CD4-positive, alpha-beta T cell treated with Interleukin-6 for 4 hours (primary cell): ENCODE data around the gene SPHKAP.
"Not testable (repeated sequence)": the region's sequence is repeated elsewhere in the genome, so short reads cannot be mapped to it uniquely, and the experiment has no call there.

ENCODE experiments used
- DNase-seq: peaks from one replicate; pipeline ENCODE4 v3.0.0-alpha.2; 2020; ENCODE audit warnings: mixed read lengths

SPHKAP gene

DNA sequence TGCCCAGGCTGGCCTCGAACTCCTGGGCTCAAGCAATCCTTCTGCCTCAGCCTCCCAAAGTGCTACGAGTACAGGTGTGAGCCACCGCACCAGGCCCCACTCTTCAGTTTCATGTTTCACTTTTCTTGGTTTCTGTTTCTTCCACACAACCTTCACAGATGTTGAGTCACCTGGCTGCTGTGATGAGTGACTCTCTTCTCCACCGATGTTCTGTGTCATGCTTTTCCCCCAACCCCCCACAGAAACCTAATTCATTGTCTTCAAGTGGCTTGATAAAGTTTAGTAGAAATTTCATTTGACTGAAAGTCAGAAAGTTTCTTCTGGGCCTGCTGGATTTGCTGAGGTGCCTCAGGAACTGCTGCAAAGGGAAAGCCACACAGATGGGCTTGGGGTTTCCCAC lies 78.5 kb downstream of the SPHKAP start:
- DNase-seq: no peak

GRCh38 chr2:228094377-228094921 lies 87.0 kb downstream of the SPHKAP start:
- DNase-seq: no peak

GRCh38 chr2:228092056-228092455 lies 89.4 kb downstream of the SPHKAP start:
- DNase-seq: no peak

- DNase-seq: no peak
These were observed 94.9 kb downstream of the SPHKAP start for GRCh38 chr2:228086561-228086960.

- DNase-seq: no peak
These were observed 96.8 kb downstream of the SPHKAP start for GRCh38 chr2:228084717-228085116.

DNA sequence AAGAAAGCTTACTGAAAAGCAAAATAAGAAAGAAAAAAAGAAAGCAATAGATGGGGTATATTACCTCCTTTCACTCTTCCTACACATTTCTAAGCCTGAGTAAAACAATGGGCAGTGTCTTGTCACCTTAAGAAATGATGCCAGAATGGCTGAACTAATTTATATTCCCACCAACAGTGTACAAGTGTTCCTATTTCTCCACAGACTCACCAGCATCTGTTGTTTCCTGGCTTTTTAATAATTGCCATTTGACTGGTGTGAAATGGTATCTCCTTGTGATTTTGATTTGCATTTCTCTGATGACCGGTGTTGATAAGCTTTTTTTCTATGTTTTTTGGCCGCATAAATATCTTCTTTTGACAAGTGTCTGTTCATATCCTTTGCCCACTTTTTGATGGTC lies 98.4 kb downstream of the SPHKAP start:
- DNase-seq: no peak

DNA sequence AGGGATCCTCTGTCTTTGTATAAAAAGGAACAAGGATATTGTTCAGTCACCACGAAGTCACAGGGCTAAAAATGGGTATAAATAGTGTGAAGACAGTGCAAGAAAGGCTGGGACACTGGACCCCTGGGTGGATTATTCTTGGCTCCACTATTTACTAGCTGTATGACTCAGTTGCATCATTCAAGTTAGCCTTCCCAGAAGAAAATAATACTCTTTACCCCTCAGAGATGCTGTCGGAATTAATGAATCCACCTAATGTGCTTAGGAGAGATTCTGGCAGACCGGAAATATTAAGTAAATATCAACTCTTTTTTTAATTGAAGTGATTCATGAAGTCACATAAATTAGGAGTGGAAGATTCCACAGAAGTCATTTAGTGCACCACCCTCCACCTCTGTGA lies 98.9 kb downstream of the SPHKAP start:
- no peak for DNase-seq

DNA sequence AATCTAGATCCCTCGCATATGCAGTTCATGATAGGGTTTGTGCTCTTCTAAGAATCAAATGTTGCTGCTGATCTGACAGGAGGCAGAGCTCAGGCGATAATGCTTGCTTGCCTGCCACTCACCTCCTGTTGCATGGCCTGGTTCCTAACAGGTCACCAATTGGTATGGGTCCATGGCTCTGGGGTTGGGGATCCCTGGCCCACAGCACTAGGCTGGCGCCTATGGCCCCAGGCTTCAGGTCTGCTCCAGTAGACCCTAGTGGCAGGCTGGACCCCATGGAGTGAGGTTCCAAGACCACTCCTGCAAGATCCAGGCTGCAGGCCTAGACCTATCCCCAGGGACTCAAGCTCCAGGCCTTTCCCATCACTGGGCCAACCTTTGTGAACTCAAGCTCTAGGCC lies 102.3 kb downstream of the SPHKAP start:
- no peak for DNase-seq

GRCh38 chr2:228076695-228077094 lies 104.8 kb downstream of the SPHKAP start:
- not testable (repeated sequence) for DNase-seq

GRCh38 chr2:228072669-228073068 lies 108.8 kb downstream of the SPHKAP start:
- DNase-seq: no peak

DNA sequence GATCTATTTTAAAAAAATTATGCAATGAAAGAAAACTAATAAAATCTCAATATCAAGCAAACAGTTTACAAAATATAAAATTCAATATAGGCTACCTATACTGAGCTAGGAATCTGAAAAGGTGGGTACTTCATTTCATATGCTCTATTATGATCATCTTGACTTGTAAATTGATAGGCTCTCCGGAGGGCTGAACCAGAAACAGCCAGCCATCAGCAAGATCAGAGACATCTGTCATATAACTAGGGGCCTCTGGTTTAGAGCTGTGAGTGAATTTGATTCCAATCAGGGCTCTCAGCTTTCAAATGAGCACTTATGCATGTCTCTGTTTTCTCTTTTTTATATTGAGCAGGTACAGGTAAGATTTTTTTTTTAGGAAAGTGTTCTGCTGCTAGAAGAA lies 114.2 kb downstream of the SPHKAP start:
- DNase-seq: no peak

DNA sequence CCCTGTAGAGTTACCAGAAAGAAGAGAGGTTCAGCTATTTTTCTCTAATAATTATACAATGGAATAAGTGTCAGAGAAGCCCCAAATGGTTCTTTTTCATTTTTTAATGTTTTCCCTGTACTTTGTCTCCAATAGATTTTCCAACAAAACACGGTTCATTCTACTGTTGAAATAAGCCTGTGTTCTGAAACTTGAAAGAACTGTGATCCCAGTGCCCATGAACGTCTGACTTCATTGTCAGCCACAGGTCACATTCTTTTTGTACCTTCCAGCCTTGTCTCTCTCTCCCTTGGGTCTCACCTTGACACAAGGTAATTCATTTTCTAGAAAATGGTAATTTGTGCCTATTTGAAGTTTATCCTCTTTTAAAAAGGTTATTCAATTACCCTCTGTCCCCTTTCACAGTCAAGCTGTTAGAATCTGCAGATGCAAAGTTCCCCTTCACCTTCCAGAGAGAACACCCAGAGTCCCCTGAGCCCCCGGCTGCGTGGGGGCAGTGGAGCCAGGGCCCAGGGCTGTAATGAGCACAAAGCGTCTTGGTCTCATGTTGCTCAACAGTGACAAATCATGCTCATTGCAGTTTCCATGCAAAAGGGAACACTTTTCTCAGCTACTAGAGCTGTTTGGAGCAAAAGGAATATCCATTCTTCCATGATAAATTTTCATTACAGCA lies 115.2 kb downstream of the SPHKAP start:
- DNase-seq: no peak

DNA sequence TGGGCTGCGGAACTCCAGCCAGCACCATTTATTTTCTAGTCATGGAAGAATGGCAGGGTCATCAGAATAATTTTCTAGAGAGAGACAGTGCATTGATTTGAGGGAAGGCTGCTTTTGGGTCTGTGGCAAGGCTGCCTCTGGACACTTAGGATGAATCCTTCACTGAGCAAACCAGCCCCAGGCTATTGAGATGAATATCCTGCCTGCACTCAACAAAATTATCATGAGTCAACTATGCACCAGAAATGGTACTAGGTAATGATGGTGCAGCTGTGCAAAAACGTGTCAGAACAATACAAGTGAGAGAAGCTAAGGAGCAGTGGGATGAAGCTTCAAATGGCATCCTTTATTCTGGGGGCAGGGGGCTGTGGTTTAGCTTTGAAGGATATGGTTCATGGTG lies 115.8 kb downstream of the SPHKAP start:
- DNase-seq: no peak

DNA sequence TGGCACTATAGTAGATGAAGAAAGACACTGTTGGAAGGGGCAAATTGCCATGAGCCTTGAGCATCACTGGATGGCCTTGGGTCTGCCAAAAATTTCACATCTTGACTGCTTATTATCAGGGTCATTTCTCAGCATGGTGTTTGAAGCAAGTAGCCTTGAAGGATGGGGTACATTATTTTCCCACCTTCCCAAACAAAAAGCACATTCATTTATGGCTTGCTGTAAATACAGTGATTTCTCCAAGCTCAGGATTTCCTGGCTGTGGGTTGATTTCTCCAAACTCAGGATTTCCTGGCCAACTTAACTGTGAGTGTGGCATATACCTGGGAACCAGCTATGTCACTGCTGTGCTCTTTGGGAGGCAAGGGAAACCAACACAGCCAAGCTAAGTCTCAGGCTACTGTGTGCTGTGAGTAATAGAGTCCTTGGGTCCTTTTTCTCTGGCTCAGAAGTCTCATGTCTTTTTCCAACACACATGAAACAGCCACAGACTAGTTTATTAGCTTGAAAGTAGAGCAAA lies 116.6 kb downstream of the SPHKAP start:
- no peak for DNase-seq

GRCh38 chr2:228064024-228064423 lies 117.5 kb downstream of the SPHKAP start:
- DNase-seq: no peak

GRCh38 chr2:228063558-228063957 lies 117.9 kb downstream of the SPHKAP start:
- no peak for DNase-seq

DNA sequence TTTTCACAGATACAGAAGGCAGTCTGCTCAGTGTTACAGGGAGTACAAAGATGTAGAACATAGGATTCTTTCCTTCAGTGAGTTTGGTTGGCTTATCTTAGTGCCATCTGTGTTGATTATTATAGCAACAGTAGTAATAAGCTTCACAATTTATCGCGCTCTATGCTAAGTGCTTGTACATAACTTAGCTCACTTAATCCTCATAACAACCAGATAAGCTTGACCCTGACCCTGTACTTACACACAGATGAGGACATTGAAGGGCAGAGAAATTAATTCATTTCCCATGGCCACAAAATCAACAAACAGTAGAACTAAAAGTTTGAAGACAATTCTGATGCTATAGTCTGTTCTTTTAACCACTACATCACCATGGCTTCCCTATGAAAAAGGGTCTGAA lies 121.8 kb downstream of the SPHKAP start:
- DNase-seq: no peak

DNA sequence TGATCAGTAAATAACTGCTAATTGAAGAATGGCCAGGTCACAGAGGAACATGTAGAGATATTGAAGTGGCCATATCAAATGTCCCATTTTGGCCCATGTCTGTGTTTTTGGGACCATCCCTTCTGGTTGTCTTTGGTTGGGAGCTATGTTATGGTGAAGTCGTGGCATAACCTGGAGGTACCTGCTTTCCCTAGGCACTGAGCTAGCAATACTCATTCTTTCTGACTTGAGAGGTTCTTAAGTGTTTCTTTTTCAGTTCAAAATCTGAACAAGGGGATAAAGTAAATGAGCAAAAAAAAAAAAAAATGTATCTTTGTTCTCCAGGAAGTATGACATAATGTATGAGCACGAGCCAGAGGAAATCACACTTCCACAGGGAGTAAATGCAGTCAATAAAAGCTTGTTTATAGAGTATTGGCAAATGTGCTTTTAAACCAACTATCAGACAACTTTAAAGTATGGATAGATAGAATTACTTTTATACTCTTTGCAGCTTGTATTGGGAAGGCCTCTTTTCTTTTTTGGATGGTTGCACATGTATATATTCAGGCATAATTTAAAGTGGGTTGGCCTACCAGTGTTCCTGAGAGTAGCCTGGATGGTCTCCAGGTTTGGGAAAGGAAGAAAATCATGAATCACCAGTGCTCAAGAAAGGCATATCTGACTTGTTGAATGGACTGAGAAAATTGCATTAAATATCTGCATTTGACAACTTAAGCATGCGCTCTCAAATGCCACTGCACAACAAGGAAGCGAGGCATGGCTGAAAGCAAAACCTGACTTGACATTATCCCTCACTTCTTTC lies 125.0 kb downstream of the SPHKAP start:
- no peak for DNase-seq

- no peak for DNase-seq
These were observed 132.5 kb downstream of the SPHKAP start for GRCh38 chr2:228048838-228049490.

DNA sequence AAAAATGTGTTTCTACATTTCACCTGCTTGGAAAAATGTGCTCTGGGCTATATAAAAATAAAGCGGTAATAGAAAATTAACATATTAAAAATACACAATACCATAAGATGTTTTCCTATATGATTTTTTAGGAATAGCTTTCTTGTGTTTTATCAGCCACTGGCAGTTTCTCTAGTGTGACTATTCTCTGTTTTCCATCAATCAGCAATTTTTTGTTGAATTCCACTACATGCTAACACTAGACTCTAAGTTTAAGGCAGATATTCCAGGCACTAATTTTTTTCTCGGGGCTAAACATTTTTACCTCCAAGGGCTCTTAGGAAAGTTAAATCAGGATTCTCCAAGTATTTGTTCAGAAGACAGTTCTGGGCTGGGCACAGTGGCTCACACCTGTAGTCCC lies 140.5 kb downstream of the SPHKAP start:
- no peak for DNase-seq

DNA sequence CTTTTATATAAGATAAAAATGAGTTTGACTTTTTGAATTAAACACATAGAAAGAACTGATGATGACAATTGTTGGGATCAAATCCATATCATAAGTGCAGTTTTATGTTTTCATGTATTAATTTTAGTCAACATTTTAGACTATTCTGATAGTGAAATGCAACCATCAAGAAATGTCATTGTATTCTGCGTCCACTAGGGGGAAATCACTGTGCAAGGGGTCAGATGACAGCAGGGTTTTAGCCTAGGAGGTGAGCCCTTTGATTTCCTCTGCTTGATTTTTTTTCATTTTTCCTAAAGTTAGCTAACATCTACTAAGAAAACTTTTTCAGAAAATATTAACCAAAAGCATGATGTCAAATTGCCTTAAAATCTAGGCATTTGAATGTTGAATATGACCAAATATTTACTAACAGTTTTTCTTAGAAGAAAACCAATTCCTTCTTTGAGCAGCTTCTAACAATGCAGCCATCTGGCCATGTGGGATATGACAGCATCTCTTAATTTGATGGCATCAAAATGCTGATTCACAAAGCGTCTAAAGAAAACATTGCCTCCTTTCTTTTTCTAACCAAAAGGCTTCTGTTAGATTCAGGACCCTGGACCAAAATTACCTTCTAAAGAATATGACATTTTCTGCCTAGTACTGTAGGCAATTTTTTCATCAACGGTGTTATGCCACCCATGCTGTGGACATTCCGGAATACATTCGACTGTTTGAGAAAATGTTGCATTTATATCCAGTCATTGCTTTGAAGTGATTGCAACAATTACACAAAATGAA lies 141.5 kb downstream of the SPHKAP start:
- DNase-seq: no peak

- DNase-seq: no peak
These were observed 142.5 kb downstream of the SPHKAP start for GRCh38 chr2:228038967-228039366.

- no peak for DNase-seq
These were observed 143.6 kb downstream of the SPHKAP start for GRCh38 chr2:228037915-228038314.
